ENCODE measurements around the gene EZH1.

The EZH1 gene

DNA sequence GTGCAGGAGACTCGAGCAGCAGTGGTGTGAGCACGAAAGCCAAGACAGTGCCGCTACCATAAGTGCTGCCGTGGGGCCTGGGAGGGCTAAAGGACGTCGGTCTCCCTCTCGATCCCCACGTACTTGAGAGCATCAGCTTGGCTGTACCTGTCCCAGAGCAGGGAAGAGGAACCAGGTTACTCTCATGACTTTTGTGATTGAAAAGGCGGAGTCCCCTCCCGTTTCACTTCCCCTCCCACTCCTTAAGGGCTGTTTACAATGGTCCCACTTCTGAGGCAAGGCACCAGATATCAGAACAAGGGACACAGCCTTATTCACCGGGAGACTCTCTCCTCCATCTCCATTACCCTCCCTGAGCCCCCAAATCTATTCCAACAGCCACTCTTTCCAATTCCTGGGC lies 42.4 kb downstream of the EZH1 start:
- peaks cover 0 to 11% (median 5%) of the 10 kb centered on the region in 4 experiments for H3K4me1 ChIP-seq (ENCODE audit: control extremely low read depth in 1 of 4, control insufficient read depth in 4 of 4, insufficient read depth in 4 of 4, low read length in 3 of 4)
- ChIA-PET CTCF (no interaction called here), POLR2A (no interaction called here)
- DNase-seq, result no peak
- H3K27me3 ChIP-seq (replicated peaks in 2 of 5; ENCODE audit: control insufficient read depth in 4 of 5, insufficient read depth in 5 of 5, low read length in 4 of 5), result peaks cover 0 to 32% (median 4%) of the 10 kb centered on the region in 5 experiments
- no peaks in the 10 kb centered on the region for H3K9me3 ChIP-seq (ENCODE audit: control extremely low read depth in 1 of 5, control insufficient read depth in 4 of 5, insufficient read depth in 2 of 5, low read depth in 1 of 5, low read length in 4 of 5)
- H3K36me3 ChIP-seq (ENCODE audit: control insufficient read depth in 4 of 4, insufficient read depth in 4 of 4, low read length in 3 of 4), result peaks cover 16 to 68% (median 45%) of the 10 kb centered on the region in 4 experiments
- no peak overlapping the region for H3K27ac ChIP-seq (ENCODE audit: insufficient read depth in 1 of 2, low read depth in 1 of 2, low read length in 2 of 2, poor library complexity in 1 of 2, severe bottlenecking in 2 of 2)
- WGBS (ENCODE audit: insufficient coverage), result 99% methylated on average over 11 of the region's 11 CpGs
- H3K4me3 ChIP-seq (ENCODE audit: control insufficient read depth in 1 of 7, extremely low read depth in 1 of 7, insufficient read depth in 4 of 7, low read depth in 2 of 7, low read length in 6 of 7), result no peak overlapping the region

DNA sequence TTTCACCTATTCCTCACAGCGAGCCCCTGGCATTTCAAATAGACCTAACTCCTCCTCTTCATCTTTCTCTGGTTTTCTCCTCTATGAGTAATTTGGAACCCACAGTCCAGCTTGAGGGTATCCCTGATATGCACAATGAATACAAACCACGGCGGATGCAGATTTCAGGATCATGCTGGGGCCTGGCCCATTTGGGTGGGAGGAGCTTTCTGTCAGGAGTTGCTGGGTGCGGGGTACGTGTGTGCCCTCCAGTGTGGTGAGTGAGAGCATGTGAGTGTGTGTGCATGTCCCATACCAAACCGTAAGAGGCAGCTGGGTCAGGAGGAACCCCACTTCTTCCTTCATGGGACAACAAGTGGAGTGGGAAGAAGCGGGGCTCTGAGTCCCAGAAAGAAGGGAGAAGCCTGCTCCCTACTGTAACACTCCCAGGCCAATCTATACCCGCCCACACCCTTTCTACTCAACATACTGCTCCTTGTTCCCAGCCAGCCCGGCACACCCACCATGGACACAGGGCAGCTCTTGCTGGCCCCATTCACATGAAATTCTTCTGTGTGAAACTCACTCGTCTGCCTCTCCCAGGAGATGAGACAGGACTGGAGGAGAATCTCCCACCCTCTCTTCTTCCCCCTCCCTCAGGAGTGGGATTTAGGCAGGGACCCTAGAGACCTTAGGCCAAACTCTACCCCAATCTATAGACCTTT lies 44.1 kb downstream of the EZH1 start:
- no peak overlapping the region for H3K27ac ChIP-seq (ENCODE audit: insufficient read depth in 1 of 2, low read depth in 1 of 2, low read length in 2 of 2, poor library complexity in 1 of 2, severe bottlenecking in 2 of 2)
- CTCF ChIA-PET, result no interaction called here
- no peak for DNase-seq

DNA sequence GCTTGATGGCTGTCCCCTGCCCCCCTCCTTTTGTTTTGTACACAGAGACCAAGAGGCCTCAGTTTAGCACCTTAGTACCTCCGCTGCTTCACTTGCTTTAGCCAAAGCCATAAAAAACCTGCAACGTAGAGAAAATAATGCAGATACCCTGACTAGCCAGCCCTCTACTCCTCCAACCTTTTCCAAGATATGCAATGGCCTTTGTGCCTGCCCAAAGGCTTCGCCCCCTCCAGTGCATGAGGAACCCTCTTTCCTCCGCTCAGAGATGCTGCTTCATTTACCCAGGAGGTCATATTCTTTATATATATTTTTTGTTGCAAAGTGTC lies 45.5 kb downstream of the EZH1 start:
- WGBS (ENCODE audit: insufficient coverage), result 100% methylated on average over 2 of the region's 4 CpGs
- Histone ChIP-seq H3K27ac (ENCODE audit: insufficient read depth in 1 of 2, low read depth in 1 of 2, low read length in 2 of 2, poor library complexity in 1 of 2, severe bottlenecking in 2 of 2) (no peak overlapping the region), H3K9me3 (ENCODE audit: control extremely low read depth in 1 of 5, control insufficient read depth in 4 of 5, insufficient read depth in 2 of 5, low read depth in 1 of 5, low read length in 4 of 5) (no peaks in the 10 kb centered on the region), H3K4me1 (ENCODE audit: control extremely low read depth in 1 of 4, control insufficient read depth in 4 of 4, insufficient read depth in 4 of 4, low read length in 3 of 4) (no peaks in the 10 kb centered on the region), H3K27me3 (replicated peaks in 2 of 5; ENCODE audit: control insufficient read depth in 4 of 5, insufficient read depth in 5 of 5, low read length in 4 of 5) (peaks cover 0 to 25% (median 0%) of the 10 kb centered on the region in 5 experiments), H3K4me3 (ENCODE audit: control insufficient read depth in 1 of 7, extremely low read depth in 1 of 7, insufficient read depth in 4 of 7, low read depth in 2 of 7, low read length in 6 of 7) (no peak overlapping the region), H3K36me3 (ENCODE audit: control insufficient read depth in 4 of 4, insufficient read depth in 4 of 4, low read length in 3 of 4) (peaks cover 4 to 50% (median 26%) of the 10 kb centered on the region in 4 experiments)
- no peak for DNase-seq
- ChIA-PET CTCF (interaction anchor here (1.0 kb wide), 1 partner anchor 8 kb away, joined by 3 read pairs; no protein-coding TSS in a partner anchor), POLR2A (no interaction called here)

More for the DNA sequence above, 44.1 kb downstream of the EZH1 start:
- Histone ChIP-seq H3K36me3 (ENCODE audit: control insufficient read depth in 4 of 4, insufficient read depth in 4 of 4, low read length in 3 of 4) (peaks cover 8 to 63% (median 38%) of the 10 kb centered on the region in 4 experiments), H3K9me3 (ENCODE audit: control extremely low read depth in 1 of 5, control insufficient read depth in 4 of 5, insufficient read depth in 2 of 5, low read depth in 1 of 5, low read length in 4 of 5) (no peaks in the 10 kb centered on the region), H3K4me1 (ENCODE audit: control extremely low read depth in 1 of 4, control insufficient read depth in 4 of 4, insufficient read depth in 4 of 4, low read length in 3 of 4) (no peaks in the 10 kb centered on the region), H3K27me3 (replicated peaks in 2 of 5; ENCODE audit: control insufficient read depth in 4 of 5, insufficient read depth in 5 of 5, low read length in 4 of 5) (peaks cover 0 to 32% (median 4%) of the 10 kb centered on the region in 5 experiments), H3K4me3 (ENCODE audit: control insufficient read depth in 1 of 7, extremely low read depth in 1 of 7, insufficient read depth in 4 of 7, low read depth in 2 of 7, low read length in 6 of 7) (no peak overlapping the region)
- POLR2A ChIA-PET, result interaction anchor here (0.6 kb wide), 1 partner anchor 122 kb away, joined by 9 read pairs; no protein-coding TSS in a partner anchor
- 100% methylated on average over 4 of the region's 10 CpGs for WGBS (ENCODE audit: insufficient coverage)

DNA sequence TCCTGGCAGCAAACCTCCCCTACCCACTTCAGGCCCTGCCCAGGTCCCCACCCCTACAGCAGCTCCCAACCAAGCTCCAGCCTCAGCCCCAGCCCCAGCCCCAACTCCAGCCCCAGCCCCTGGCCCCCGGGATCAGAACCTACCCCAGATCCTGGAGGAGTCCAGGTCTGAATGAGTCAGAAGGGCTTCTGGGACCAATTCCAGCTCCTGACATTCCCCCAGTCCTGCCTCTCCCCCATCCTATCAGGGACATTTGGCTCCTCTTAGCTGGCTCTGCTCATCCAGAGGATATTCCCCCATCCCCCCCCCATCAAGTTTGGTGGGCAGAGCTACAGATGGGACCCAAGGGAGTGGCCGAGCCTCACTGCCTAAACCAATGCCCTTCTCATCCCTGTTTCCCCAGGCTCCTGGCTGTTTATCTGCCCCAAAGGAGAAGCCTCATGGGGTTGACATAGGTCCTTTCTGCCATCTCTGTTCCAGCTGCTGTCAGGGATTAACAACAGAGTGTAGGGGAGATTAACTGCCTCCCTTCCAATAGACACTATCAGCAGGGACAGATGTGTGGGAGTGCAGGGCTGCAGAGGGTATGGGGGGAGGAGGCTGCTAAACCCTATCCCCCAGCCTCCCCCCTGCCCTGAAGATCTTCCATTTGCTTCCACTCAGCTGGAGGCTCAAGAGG lies 46.0 kb downstream of the EZH1 start:
- POLR2A ChIA-PET, result no interaction called here
- H3K9me3 ChIP-seq (ENCODE audit: control extremely low read depth in 1 of 5, control insufficient read depth in 4 of 5, insufficient read depth in 2 of 5, low read depth in 1 of 5, low read length in 4 of 5), result no peaks in the 10 kb centered on the region
- CTCF ChIA-PET, result interaction anchor here (1.0 kb wide), 1 partner anchor 8 kb away, joined by 3 read pairs; no protein-coding TSS in a partner anchor
- H3K27me3 ChIP-seq (replicated peaks in 2 of 5; ENCODE audit: control insufficient read depth in 4 of 5, insufficient read depth in 5 of 5, low read length in 4 of 5), result peaks cover 0 to 22% (median 0%) of the 10 kb centered on the region in 5 experiments
- peak in 1 of 3 donors; percentile 41 for DNase-seq
- peaks cover 4 to 46% (median 25%) of the 10 kb centered on the region in 4 experiments for H3K36me3 ChIP-seq (ENCODE audit: control insufficient read depth in 4 of 4, insufficient read depth in 4 of 4, low read length in 3 of 4)
- H3K27ac ChIP-seq (ENCODE audit: insufficient read depth in 1 of 2, low read depth in 1 of 2, low read length in 2 of 2, poor library complexity in 1 of 2, severe bottlenecking in 2 of 2), result no peak overlapping the region
- 100% methylated on average over 1 of the region's 2 CpGs for WGBS (ENCODE audit: insufficient coverage)
- no peaks in the 10 kb centered on the region for H3K4me1 ChIP-seq (ENCODE audit: control extremely low read depth in 1 of 4, control insufficient read depth in 4 of 4, insufficient read depth in 4 of 4, low read length in 3 of 4)
- no peak overlapping the region for H3K4me3 ChIP-seq (ENCODE audit: control insufficient read depth in 1 of 7, extremely low read depth in 1 of 7, insufficient read depth in 4 of 7, low read depth in 2 of 7, low read length in 6 of 7)

DNA sequence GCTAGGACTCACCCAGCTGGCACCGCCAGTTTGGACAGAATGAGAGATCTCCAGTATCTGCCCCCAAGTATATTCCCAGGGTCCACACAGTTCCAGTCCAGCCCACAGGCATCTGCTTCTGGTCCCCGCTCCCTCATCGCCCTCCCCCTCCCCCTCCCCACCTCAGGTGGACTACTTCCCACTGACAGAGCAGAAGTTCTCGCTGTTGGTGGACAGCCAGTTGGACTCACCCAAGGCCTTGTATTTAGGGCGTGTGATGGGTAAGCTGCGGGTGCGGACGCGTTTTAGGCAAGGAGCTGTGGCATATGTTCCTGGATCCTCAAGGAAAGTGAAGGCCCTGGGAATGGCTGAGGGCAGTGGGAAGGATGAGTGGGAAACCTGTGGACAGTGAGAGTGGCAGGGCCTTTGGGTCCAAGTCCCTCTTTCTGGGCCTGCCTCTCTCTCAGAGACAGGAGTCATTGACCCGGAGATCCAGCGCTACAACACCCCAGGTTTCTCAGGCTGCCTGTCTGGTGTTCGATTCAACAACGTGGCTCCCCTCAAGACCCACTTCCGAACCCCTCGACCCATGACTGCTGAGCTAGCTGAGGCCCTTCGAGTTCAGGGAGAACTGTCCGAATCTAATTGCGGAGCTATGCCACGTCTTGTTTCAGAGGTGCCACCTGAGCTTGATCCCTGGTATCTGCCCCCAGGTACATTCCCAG lies 47.6 kb downstream of the EZH1 start:
- Histone ChIP-seq H3K36me3 (ENCODE audit: control insufficient read depth in 4 of 4, insufficient read depth in 4 of 4, low read length in 3 of 4) (peaks cover 4 to 30% (median 15%) of the 10 kb centered on the region in 4 experiments), H3K9me3 (ENCODE audit: control extremely low read depth in 1 of 5, control insufficient read depth in 4 of 5, insufficient read depth in 2 of 5, low read depth in 1 of 5, low read length in 4 of 5) (no peaks in the 10 kb centered on the region), H3K27me3 (replicated peaks in 2 of 5; ENCODE audit: control insufficient read depth in 4 of 5, insufficient read depth in 5 of 5, low read length in 4 of 5) (peaks cover 0 to 16% (median 0%) of the 10 kb centered on the region in 5 experiments), H3K4me1 (ENCODE audit: control extremely low read depth in 1 of 4, control insufficient read depth in 4 of 4, insufficient read depth in 4 of 4, low read length in 3 of 4) (no peaks in the 10 kb centered on the region), H3K27ac (ENCODE audit: insufficient read depth in 1 of 2, low read depth in 1 of 2, low read length in 2 of 2, poor library complexity in 1 of 2, severe bottlenecking in 2 of 2) (no peak overlapping the region), H3K4me3 (ENCODE audit: control insufficient read depth in 1 of 7, extremely low read depth in 1 of 7, insufficient read depth in 4 of 7, low read depth in 2 of 7, low read length in 6 of 7) (no peak overlapping the region)
- CTCF ChIA-PET, result interaction anchor here (0.6 to 2.2 kb wide), 2 partner anchors 14 to 79 kb away, joined by 3 to 6 read pairs; no protein-coding TSS in a partner anchor
- WGBS (ENCODE audit: insufficient coverage), result 98% methylated on average over 17 of the region's 19 CpGs
- POLR2A ChIA-PET, result no interaction called here
- DNase-seq, result no peak

DNA sequence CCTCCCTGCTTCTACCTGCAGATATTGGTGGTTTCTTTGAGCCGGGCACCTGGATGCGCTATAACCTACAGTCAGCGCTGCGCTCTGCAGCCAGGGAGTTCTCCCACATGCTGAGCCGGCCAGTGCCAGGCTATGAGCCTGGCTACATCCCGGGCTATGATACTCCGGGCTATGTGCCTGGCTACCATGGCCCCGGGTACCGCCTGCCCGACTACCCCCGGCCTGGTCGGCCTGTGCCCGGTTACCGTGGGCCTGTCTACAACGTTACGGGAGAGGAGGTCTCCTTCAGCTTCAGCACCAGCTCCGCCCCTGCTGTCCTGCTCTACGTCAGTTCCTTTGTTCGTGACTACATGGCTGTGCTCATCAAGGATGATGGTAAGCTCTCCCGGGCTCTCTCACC lies 49.3 kb downstream of the EZH1 start:
- Histone ChIP-seq H3K36me3 (ENCODE audit: control insufficient read depth in 4 of 4, insufficient read depth in 4 of 4, low read length in 3 of 4) (peaks cover 0 to 13% (median 3%) of the 10 kb centered on the region in 4 experiments), H3K9me3 (ENCODE audit: control extremely low read depth in 1 of 5, control insufficient read depth in 4 of 5, insufficient read depth in 2 of 5, low read depth in 1 of 5, low read length in 4 of 5) (no peaks in the 10 kb centered on the region), H3K4me1 (ENCODE audit: control extremely low read depth in 1 of 4, control insufficient read depth in 4 of 4, insufficient read depth in 4 of 4, low read length in 3 of 4) (no peaks in the 10 kb centered on the region), H3K27me3 (replicated peaks in 2 of 5; ENCODE audit: control insufficient read depth in 4 of 5, insufficient read depth in 5 of 5, low read length in 4 of 5) (peaks cover 0 to 2% (median 0%) of the 10 kb centered on the region in 5 experiments), H3K27ac (ENCODE audit: insufficient read depth in 1 of 2, low read depth in 1 of 2, low read length in 2 of 2, poor library complexity in 1 of 2, severe bottlenecking in 2 of 2) (no peak overlapping the region), H3K4me3 (ENCODE audit: control insufficient read depth in 1 of 7, extremely low read depth in 1 of 7, insufficient read depth in 4 of 7, low read depth in 2 of 7, low read length in 6 of 7) (no peak overlapping the region)
- CTCF ChIA-PET, result interaction anchor here (0.7 to 2.2 kb wide), 2 partner anchors 12 to 118 kb away, joined by 3 to 6 read pairs; partner anchors contain the start of gene PSMC3IP
- WGBS (ENCODE audit: insufficient coverage), result 99% methylated on average over 19 of the region's 20 CpGs
- DNase-seq, result no peak
- POLR2A ChIA-PET, result no interaction called here
